Caco-2 (cell line): Measurements from ENCODE around the gene SERINC5. TPM values are rescaled to one million over a fixed set of nuclear protein-coding genes. Genes with fewer than 3 reads are reported as not detected.
A peak's percentile ranks its signal among the peaks of the same experiment; 100 is the strongest.

Experiments
- BruUV-seq: library from RNA; stranded (reverse); fragments of 400-500 nt; replicated peaks from 2 replicates; lab custom pipeline; 2021; lab: Mats Ljungman, UMichigan
- CTCF ChIA-PET: fragments of 300-600 bp; sonication (Branson Sonifier 250); formaldehyde crosslinking; loops from one replicate; lab custom pipeline; 2022; ENCODE audit warnings: antibody characterized with exemption; lab: Charles Lee
- POLR2A ChIA-PET: fragments of 300-600 bp; sonication (Branson Sonifier 250); formaldehyde crosslinking; loops from one replicate; lab custom pipeline; 2022; ENCODE audit warnings: antibody characterized with exemption; lab: Charles Lee
- DNase-seq, 2 experiments: peaks; one replicate each; pipeline versions ENCODE4 v3.0.0 to v3.0.0-alpha.2; 2020 to 2022
- H3K27me3 ChIP-seq: replicated peaks from 2 replicates; pipeline ENCODE4 v1.6.0; 2011; ENCODE audit warnings: low read length; ENCODE audit not compliant: control insufficient read depth, insufficient read depth
- H3K36me3 ChIP-seq: 2 replicates; pipeline ENCODE4 v1.5.1; 2011; ENCODE audit warnings: low read length; ENCODE audit not compliant: control insufficient read depth, insufficient read depth
- H3K4me1 ChIP-seq: fragments of 250-450 bp; sonication (Bioruptor Pico); 2 replicates; pipeline ENCODE4 v1.5.1; 2020; ENCODE audit warnings: mild to moderate bottlenecking
- H3K4me3 ChIP-seq: 2 replicates; pipeline ENCODE4 v1.5.1; 2011; ENCODE audit warnings: low read depth, mild to moderate bottlenecking, control low read depth, low read length
- H3K9me3 ChIP-seq: fragments of 250-450 bp; sonication (Bioruptor Pico); 2 replicates; pipeline ENCODE4 v1.5.1; 2020; ENCODE audit warnings: mild to moderate bottlenecking, moderate library complexity
- H3K27ac Mint-ChIP-seq: one replicate; pipeline ENCODE4 v1.8.0; 2022; ENCODE audit warnings: mixed read lengths; ENCODE audit not compliant: unreplicated experiment
- H3K27me3 Mint-ChIP-seq: one replicate; pipeline ENCODE4 v1.8.0; 2022; ENCODE audit warnings: mixed read lengths; ENCODE audit not compliant: insufficient read depth, unreplicated experiment
- H3K36me3 Mint-ChIP-seq: one replicate; pipeline ENCODE4 v1.8.0; 2022; ENCODE audit warnings: mild to moderate bottlenecking, mixed read lengths; ENCODE audit not compliant: insufficient read depth, unreplicated experiment
- H3K4me1 Mint-ChIP-seq: one replicate; pipeline ENCODE4 v1.8.0; 2022; ENCODE audit warnings: low read depth, mixed read lengths; ENCODE audit not compliant: unreplicated experiment
- H3K4me3 Mint-ChIP-seq: one replicate; pipeline ENCODE4 v1.8.0; 2022; ENCODE audit warnings: mild to moderate bottlenecking, moderate library complexity, mixed read lengths; ENCODE audit not compliant: unreplicated experiment
- H3K9me3 Mint-ChIP-seq: one replicate; pipeline ENCODE4 v1.8.0; 2022; ENCODE audit warnings: mixed read lengths; ENCODE audit not compliant: unreplicated experiment
- CTCF ChIP-seq, 2 experiments: fragments of 200-600 bp in 1 of 2; IDR thresholded peaks; 1 replicate in 1 of 2; 2 replicates in 1 of 2; pipeline versions ENCODE4 v1.5.1 to v1.8.0; 2011 to 2022; ENCODE audit warnings: antibody characterized with exemption in 1 of 2, control low read depth in 1 of 2, inconsistent platforms in 1 of 2, low read depth in 1 of 2, low read length in 1 of 2, mild to moderate bottlenecking in 1 of 2, moderate library complexity in 1 of 2; ENCODE audit not compliant: insufficient read depth in 1 of 2, severe bottlenecking in 1 of 2, unreplicated experiment in 1 of 2
- intact Hi-C: fragments of 100-400 bp; cut with micrococcal nuclease; formaldehyde crosslinking; loops from one replicate; pipeline ENCODE4 v1.10.0; 2022; ENCODE audit not compliant: unreplicated experiment
- total RNA-seq: library from RNA; stranded (reverse); gene quantifications from 2 replicates; pipeline ENCODE4 v1.2.3, GENCODE V29; 2022

SERINC5 gene
- total RNA-seq, 1 experiment from 2014 or later, result 225 TPM

DNA sequence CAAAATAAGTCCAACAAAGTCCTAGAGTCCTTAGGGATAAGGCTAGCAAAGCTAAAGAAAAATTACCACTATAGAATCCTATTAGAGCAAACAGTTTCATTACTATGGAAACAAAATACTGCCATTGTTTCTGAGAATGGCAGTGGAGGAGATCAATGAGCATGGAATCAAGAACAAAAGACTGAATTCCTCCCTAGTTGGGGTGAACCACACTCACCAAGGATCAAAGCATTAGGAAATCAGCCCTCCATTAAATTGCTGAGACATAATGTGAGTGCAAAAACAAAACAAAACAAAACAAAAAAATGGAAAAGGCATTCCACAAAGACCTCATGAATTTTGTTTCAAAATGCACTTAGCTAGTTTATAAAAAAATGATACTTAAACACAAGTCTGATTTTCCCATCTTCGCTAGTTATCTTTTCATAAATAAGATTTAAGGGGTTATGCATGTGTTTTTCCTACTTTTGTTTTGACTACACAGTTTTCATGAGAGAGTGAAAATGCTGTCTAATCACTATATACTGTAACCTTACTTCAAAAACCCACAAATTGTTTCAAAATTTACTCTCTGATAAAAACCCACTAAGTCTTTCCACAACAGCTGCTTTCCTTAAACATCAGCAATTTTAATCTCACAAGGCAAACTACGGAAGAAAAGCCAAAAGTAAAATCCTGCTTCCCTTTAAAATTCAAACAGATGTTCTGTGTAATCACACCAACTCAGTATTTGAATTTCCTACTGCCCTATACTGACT is 9.7 kb downstream of the SERINC5 start:
- no peak overlapping the region for H3K4me3 ChIP-seq
- peak overlapping the region; percentile 76 for H3K27ac Mint-ChIP-seq
- H3K36me3 ChIP-seq, result peaks cover 10% of the 10 kb centered on the region
- DNase-seq, result no peak
- intact Hi-C loops, result no loop called here
- H3K4me3 Mint-ChIP-seq, result no peak overlapping the region
- peaks cover 35% of the 10 kb centered on the region for H3K4me1 ChIP-seq
- peaks cover 18% of the 10 kb centered on the region for H3K9me3 Mint-ChIP-seq
- TF ChIP-seq CTCF (IDR thresholded peaks at IDR 0.05; ENCODE audit: insufficient read depth in 1 of 2, low read depth in 1 of 2, low read length in 1 of 2, severe bottlenecking in 1 of 2, unreplicated experiment in 1 of 2), result no peak
- H3K9me3 ChIP-seq, result peaks cover 29% of the 10 kb centered on the region
- BruUV-seq, result TSS peak; percentile 2
- CTCF ChIA-PET, result no interaction called here
- H3K27me3 ChIP-seq, result no peaks in the 10 kb centered on the region
- H3K27me3 Mint-ChIP-seq, result no peaks in the 10 kb centered on the region
- H3K4me1 Mint-ChIP-seq, result peaks cover 39% of the 10 kb centered on the region
- POLR2A ChIA-PET, result interaction anchor here (0.5 to 1.1 kb wide), 4 partner anchors 10 to 260 kb away, joined by 3 to 7 read pairs (median 4); partner anchors contain the start of gene SERINC5
- H3K36me3 Mint-ChIP-seq, result peaks cover 94% of the 10 kb centered on the region

GRCh38 chr5:80243567-80243966 is 12.3 kb downstream of the SERINC5 start:
- Histone ChIP-seq H3K36me3 (peaks cover 10% of the 10 kb centered on the region), H3K4me3 (no peak overlapping the region), H3K9me3 (peaks cover 29% of the 10 kb centered on the region), H3K4me1 (peaks cover 25% of the 10 kb centered on the region), H3K27me3 (no peaks in the 10 kb centered on the region)
- DNase-seq, result no peak
- no peak for TF ChIP-seq CTCF (IDR thresholded peaks at IDR 0.05; ENCODE audit: insufficient read depth in 1 of 2, low read depth in 1 of 2, low read length in 1 of 2, severe bottlenecking in 1 of 2, unreplicated experiment in 1 of 2)
- H3K4me3 Mint-ChIP-seq, result no peak overlapping the region
- BruUV-seq, result no TSS peak
- intact Hi-C loops, result no loop called here
- ChIA-PET POLR2A (no interaction called here), CTCF (no interaction called here)
- H3K4me1 Mint-ChIP-seq, result peaks cover 37% of the 10 kb centered on the region
- H3K27me3 Mint-ChIP-seq, result no peaks in the 10 kb centered on the region
- peaks cover 18% of the 10 kb centered on the region for H3K9me3 Mint-ChIP-seq
- H3K27ac Mint-ChIP-seq, result no peak overlapping the region
- H3K36me3 Mint-ChIP-seq, result peaks cover 96% of the 10 kb centered on the region

- Mint-ChIP-seq H3K4me3 (no peak overlapping the region), H3K27ac (no peak overlapping the region), H3K4me1 (peaks cover 30% of the 10 kb centered on the region), H3K9me3 (peaks cover 18% of the 10 kb centered on the region), H3K27me3 (no peaks in the 10 kb centered on the region), H3K36me3 (peaks cover 98% of the 10 kb centered on the region)
- no peak for DNase-seq
- Histone ChIP-seq H3K27me3 (no peaks in the 10 kb centered on the region), H3K36me3 (peaks cover 10% of the 10 kb centered on the region), H3K4me3 (no peak overlapping the region), H3K9me3 (peaks cover 29% of the 10 kb centered on the region), H3K4me1 (peaks cover 18% of the 10 kb centered on the region)
- intact Hi-C loops, result no loop called here
- no peak for TF ChIP-seq CTCF (IDR thresholded peaks at IDR 0.05; ENCODE audit: insufficient read depth in 1 of 2, low read depth in 1 of 2, low read length in 1 of 2, severe bottlenecking in 1 of 2, unreplicated experiment in 1 of 2)
- CTCF ChIA-PET, result no interaction called here
- no TSS peak for BruUV-seq
- POLR2A ChIA-PET, result no interaction called here
Measured at GRCh38 chr5:80242849-80243248, 13.0 kb downstream of the SERINC5 start.
